ENCODE measurements around the gene RSL24D1.

DNA sequence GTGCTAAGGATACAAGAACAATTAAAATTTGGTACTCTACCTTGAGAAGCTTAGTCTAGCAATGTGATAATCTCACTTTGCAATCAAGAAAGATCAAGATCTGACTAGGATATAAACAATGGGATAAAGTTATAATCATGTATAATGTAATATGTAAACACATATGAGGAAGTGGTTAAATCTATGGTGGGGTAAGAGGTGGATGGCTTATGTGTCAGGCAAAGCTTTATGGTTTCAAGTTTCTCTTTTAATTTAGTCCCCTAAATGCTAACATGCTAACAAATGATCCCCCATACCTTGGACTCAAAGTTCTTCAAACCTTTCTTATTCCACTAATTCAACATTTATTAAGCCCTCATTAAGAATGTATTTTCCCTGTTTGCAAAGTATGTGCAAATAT, 2.5 kb downstream of the RSL24D1 start:
- TF ChIP-seq, protein P1, sequence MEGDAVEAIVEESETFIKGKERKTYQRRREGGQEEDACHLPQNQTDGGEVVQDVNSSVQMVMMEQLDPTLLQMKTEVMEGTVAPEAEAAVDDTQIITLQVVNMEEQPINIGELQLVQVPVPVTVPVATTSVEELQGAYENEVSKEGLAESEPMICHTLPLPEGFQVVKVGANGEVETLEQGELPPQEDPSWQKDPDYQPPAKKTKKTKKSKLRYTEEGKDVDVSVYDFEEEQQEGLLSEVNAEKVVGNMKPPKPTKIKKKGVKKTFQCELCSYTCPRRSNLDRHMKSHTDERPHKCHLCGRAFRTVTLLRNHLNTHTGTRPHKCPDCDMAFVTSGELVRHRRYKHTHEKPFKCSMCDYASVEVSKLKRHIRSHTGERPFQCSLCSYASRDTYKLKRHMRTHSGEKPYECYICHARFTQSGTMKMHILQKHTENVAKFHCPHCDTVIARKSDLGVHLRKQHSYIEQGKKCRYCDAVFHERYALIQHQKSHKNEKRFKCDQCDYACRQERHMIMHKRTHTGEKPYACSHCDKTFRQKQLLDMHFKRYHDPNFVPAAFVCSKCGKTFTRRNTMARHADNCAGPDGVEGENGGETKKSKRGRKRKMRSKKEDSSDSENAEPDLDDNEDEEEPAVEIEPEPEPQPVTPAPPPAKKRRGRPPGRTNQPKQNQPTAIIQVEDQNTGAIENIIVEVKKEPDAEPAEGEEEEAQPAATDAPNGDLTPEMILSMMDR (IDR thresholded peaks at IDR 0.05), result no peak
- TF ChIP-seq POLR2A (IDR thresholded peaks at IDR 0.05), result no peak
